GM19240 (cell line): ENCODE measurements around the gene CAMSAP1.

Experiments
- DNase-seq: peaks from one replicate; pipeline ENCODE4 v3.0.0; 2011; ENCODE audit warnings: low spot score; ENCODE audit not compliant: insufficient read length

CAMSAP1 gene

DNA sequence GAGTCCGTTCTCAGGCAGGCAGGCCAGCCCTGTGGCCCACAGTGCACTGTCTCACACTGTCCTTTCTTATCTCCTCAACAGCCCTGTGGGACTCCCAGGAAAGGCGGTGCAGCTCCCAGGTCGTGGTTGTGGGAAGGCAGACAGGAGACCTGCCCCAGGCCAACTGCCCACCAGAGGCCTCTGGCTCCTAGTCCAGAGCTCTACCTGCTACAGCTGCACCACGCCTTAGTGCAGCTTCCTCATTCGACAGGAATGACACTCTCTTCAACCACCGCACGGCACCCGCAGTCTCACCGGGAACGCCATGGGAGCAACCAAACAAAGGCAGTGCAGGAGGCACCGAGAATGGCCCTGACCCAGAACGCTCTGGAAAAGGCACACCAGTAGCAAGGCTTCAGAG, 25.3 kb downstream of the CAMSAP1 start:
- no peak for DNase-seq

DNA sequence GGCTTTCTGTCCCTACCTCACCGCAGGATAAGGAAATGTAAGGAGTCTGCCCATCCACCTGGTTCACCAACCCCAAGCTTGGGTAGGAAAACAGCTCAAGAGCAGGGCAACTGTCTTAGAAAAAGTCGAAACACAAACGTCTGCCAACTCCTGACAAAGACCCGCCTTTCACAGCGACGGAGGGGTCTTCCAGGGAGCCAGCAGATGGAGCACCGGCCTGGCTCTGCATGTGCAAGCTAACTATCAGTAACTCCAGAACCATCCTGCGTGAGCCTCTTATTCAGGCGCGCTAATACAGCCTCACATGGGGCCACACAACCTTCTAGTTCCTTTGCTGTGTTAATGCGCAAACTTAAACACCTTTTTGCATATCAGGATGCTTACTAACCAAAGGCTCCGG, 26.9 kb downstream of the CAMSAP1 start:
- DNase-seq, result no peak

DNA sequence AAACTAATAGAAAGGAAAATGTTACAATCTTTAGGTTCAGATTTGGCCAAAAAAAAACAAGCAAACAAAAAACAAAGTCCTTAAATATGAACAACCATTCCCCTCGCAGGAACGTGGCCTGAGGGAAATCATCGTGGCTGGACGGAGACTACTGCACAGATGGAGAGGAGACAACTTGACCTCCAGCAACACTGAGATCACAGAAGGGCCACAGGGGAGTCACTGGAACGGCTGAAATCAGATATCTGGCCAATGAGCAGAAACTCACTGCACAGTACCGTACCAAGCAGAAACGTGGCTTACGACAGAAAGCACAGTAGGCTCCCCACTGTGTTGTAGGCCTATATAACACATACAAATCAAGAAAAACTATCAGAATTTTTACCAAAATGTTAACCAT, 27.7 kb downstream of the CAMSAP1 start:
- DNase-seq, result no peak

DNA sequence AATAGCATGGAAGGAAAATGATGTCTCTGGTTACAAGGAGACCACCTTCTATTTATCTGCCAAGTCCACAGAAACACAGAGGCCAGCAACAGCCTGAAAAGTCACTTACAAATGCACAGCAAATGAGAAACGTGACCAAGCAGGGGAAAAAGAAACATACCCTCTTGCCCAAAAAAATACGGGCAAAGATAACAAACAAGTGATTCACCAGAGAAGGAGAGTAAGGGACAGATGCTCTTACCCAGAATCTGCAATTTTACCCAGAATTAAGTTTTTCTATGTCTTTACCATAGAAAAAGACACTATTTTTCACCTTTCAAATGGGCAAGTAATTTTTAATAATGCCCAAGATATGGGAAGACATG, 28.1 kb downstream of the CAMSAP1 start:
- no peak for DNase-seq

DNA sequence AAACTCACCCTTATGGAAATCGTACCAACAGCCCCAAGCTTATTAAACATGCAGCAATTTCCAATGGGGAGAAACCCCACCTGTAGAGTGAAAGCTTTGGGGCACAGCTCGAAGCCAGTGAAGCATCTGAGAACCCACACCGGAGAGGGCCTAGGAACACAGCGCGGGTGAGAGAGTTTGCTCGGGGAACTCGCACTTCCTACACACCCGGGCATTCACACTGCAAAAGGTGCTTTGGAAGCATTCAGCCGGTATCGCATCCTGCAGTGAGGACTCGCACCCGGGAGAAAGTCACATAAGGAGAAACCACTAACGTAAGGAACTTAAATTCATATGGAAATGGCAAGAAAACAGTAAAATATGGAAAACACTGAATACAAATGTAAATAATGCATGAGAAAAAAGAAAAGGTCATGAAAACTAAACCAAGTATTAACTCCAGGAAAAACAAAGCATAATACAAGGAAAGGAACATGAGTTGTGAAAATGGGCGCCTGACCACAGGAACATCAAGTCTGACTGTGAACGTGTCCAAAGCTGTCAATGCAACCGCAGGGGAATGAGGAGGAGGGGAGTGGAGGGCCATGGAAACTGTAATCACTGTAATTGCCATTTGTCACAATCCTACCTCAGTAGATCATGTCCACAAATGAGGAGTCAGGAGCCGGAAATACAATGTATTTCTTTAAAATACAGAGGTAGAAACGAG, 28.7 kb downstream of the CAMSAP1 start:
- DNase-seq, result no peak

DNA sequence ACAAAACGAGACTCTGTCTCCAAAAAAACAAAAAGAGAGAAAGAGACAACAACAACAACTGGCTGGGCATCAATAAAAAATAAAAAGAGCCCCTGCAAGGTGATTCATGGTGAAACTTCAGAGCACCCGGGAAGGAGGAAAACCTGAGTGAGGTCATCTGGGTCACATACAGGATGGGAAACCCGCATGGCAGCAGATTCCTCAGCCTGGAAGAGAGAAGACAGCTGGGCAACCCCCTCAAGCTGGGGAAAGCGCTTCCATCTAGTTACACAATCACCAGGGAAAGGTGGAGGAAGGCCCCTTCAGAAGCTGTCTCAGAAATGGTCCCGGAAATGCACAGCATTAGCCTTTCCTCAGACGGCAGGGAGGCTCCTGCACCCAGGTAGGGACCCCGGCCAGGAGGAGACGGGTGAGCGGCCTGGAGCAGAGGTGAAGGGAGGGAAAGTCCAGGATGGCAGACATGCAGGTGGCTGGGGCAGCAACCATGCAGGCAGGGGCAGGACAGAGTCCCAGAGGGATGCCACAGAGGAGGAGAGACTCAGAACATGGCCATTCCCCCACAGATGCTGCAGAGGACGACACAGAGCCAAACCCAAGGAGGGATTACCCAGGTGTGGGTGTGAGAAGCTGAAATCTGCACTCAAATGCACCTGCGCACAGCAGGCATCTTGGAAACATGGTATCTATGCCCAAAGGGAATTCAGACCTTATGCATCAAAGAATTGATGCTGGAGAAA, 29.4 kb downstream of the CAMSAP1 start:
- DNase-seq, result no peak

DNA sequence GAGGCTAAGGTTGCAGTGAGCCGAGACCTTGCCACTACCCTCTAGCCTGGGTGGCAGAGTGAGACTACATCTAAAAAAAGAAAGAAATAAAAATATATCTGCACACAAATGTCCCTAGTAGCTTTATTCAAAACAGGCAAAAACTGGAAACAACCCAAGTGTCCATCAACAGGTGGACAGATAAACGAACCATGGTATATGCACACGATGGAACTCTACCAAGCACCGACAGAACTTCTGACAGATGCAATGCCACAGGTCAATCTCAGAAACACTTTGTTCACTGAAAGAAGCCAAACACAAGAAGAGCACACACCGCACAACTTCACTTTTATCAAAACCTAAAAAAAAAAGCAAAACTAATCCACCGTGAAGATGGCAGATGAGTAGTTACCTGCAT, 30.4 kb downstream of the CAMSAP1 start:
- no peak for DNase-seq

DNA sequence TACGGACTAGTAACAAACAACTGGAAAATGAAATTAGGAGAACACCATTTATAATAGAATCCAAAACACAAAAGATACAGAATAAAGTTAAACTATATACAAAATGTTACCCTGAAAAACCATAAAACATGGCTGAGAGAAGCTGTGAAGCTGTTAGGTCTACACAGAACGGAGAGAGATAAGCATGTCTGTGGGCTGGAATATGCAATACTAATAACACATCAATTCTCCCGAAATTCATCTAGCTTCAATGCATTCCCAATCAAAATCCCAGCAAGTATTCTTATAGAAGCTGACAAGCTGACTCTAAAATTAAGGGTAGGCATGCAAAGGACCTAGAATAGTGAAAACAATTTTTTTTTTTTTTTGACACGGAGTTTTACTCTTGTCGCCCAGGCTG, 32.5 kb downstream of the CAMSAP1 start:
- DNase-seq, result no peak

DNA sequence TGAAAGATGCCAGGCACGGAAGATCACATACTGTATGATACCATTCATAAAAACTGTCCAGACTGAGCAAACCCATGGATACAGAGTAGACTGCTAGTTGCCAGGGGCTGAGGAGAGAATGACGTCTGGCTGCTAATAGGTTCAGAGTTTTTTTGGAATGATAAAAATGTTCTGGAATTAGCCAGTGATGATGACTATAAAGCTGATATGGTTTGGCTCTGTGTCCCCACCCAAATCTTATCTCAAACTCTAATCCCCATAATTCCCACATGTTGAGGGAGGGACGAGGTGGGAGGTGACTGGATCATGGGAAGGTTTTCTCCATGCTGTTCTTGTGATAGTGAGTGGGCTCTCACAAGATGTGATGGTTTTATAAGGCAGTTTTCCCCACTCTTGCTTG, 37.4 kb downstream of the CAMSAP1 start:
- no peak for DNase-seq

DNA sequence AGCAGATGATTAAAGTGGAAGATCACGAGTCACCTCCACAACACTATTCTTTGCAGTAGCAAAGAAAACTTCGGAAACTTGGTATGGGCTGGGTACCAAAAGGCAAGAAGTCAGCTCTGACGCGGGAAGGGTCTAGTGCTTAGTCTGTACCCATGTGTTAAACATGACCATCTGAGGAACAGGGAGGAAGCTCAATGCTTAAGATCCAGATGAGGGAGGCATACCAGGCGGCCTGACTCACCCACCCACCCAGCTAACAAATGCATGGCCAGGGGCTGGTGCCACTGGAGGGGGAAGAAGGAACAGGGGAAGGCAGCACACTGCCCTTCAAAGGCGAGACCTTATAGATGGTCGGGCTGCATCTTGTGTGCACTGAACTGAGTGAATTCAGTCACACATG, 41.8 kb downstream of the CAMSAP1 start:
- no peak for DNase-seq

DNA sequence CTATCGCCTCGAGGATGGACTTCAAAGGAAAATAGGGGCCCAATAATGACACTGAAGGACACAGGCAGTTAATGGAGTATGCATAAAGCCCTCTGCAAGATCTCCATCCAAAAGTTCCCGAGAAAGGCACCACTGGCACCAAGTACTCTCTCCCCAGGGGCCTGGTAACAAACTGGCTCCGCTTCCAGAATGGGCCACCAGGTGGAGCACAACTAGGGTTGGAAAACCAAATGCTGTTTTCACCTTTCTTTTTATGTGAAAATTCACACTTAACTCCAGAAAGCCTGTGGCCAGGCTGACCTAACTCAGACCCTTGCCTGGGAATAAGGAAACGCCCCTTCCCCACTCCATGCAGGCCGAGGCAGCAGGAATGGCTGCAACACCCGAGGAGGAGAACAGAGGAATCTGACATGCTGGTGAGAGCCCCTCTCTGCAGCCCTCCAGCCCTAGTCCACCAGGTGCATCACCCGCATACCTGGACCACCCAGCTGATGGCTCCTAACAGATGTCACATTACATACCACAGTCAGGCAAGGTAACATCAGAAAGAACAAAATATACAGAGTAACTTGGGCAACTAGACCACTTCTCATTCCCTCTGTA, 42.8 kb downstream of the CAMSAP1 start:
- DNase-seq, result peak; percentile 59

DNA sequence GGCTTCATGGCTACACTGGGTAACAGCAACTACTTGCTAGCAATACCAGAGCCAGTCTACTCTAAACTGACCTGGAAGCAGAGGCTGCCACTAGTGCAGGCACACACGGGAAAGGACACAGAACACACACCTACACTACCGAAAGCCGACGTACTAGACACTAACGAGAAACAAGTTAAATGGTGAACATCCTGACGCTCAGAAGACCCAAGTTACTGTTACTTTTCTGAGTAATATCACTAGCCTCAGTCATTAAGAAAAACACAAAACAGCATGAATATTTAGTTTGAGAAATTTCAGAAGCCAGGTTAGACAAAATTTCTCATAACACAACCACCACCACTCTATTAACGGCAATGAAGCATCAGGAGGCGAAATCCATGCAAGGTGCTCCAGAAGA, 44.5 kb downstream of the CAMSAP1 start:
- DNase-seq, result no peak

DNA sequence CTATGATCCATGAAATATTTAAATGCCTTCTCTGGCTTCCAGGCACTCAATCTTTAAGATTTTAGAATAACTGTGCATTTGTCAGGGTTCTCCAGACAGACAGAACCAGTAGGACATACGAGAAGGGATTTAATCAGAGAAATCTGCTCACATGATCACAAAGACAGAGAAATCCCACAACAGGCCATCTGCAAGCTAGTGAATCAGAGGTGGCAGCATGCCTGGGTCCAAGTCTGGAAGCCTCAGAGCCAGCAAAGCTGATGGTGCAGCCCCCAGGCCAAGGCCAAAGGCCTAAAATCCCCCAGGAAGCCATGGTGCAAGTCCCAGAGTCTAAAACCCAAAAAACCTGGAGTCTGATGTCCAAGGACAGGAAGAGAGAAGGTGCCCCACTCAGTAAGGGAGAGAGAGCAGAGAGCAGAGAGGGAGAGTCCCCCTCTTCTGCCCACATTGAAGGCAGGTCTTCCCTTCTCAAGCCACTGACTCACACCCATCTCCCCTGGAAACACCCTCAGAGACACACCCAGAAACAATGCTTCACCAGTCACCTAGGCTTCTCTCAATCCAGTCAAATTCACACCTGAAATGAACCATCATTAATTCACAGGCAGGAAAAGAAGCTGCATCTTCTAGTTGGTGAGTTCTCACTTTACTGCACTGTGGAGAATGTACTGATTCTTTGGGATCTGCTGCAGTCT, 48.7 kb downstream of the CAMSAP1 start:
- DNase-seq, result no peak

DNA sequence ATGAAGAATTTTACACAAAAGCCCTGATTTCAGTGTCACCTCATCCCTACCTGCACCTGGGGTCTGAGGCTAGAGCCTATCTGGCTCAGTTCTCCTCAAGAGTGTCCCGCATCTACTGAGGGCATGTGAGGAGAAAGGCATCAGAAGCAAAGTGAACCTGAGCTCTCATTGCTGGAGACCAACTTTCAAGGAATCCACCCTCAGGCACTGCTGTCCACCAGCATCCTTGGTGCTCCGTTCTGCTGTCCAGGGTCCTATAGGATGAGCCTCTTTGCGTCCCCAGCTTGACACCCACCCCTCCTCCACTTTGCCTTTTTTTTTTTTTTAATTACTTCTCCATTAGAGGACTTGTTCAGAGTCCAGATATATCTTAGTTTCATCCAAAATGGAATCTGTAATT, 49.5 kb downstream of the CAMSAP1 start:
- no peak for DNase-seq

DNA sequence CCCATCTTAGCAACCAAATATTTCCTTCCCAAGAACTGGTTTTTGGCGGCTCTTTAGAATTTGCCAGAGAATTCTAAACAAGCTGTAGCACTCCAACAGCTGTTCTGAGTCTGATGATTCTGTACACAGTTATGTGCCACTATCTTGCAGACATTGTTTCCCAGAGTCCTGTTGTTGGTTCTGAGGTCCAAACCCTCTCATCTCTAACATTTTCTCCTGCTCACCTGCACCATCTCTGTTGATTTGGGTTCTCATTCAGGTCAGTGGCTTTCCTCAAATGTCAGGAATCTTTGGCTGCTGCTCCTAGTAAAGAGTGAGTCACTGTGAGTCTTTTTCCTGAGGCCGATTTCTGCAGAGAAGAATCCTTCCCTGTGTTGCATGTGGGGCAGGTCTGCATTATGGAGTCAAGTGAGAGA, 50.0 kb downstream of the CAMSAP1 start:
- no peak for DNase-seq

DNA sequence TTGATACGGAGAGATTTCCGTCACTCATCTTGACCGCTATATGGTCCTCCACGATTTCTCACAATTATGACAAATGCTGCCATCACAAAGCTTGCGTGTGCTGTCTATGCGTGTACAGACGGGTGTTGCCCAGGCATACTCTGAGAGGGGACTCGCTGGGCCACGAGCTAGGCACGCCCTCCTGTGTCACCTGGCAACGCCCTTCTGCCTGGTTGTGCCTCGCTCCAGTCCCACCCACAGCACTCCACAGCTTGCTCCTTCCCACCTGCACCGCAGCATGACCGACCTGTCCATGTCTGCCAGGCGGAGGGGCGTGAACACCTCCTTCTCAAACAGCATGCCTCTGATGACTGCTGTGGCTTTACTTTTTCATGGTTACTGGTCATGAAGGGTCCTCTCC, 55.6 kb downstream of the CAMSAP1 start:
- DNase-seq, result no peak

DNA sequence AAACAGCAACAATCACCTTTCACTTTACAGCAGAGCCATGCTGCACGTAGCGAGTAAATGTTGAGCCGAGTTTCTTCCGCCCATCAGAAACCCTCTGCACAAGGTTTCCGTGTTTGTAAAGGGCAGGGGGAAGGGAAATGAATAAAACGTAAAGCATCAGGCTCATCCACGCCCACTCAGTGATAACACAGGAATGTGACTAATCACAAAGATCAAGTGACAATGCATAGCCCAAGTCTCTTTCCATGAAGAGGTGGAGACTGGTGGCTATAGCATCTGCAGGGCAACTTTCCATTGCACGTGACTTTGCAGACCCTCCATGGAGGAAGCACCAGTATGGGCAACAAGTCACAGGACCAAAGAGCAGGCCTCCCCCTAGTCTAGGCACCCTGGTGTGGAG, 56.6 kb downstream of the CAMSAP1 start:
- DNase-seq, result no peak

DNA sequence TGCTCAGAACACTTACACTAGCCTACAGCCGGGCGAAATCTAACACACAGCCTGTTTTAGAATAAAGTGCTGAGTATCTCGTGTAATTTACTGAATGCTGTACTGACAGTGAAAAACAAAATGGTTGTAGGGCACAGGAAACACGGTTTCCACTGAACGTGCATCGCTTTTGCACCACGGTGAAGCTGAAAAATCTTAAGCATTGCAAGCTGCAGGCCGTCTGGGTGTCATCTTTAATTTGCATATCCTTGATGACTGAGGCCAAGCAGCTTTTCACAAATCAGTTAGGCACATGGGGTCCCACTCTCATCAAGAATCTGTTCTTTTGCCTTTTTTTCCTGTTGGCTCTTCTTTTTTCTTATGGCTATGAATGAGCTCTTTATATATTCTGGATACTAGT, 58.2 kb downstream of the CAMSAP1 start:
- DNase-seq, result no peak

DNA sequence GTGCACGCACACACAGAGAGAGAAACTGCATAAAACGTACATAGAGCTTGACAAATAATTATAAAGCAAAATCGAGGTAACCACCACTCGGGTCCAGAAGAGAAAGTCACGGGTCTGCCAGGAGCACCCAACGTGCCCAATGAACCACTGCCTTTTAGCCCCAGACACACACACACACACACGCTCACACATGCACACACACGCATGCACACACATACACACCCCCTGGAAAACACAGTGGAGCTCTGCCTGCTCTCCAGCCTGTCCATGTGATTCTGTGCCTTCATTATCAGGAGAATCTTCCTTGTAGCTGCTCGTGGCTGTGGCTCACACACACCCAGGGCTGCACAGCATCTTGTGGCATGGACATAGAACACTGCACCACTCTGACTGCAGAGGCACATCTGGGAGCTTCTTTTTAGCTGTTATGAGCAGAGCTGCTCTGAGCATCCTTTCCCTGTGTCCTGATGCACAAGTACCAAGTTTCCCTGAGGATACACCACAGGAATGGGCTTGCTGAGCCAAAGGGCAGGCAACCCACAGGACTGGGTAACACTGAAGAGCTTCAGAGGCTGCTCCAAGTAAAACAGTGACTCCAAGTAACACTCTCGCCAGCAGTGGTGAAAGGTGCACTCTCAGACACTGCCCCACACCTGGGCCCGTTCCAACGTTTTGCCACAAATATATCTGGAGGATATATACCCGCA, 58.9 kb downstream of the CAMSAP1 start:
- no peak for DNase-seq

DNA sequence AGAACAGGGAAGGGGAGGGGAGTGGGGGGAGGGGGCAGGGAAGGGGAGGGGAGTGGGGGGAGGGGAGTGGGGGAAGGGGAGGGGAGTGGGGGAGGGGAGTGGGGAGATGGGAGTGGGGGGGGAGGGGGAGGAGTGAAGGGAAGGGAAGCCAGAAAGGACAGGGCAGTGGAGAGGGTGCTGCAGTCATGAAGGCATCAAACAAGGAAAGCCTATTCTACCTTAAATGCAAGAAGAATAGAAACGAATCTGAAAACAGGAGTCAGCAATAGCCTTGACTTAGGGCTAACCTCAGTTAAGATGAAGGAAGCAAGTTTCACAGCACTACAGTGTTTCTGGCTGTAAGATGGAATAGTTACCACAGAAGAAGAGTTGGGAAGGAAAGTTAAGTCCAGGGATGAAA, 59.5 kb downstream of the CAMSAP1 start:
- no peak for DNase-seq

DNA sequence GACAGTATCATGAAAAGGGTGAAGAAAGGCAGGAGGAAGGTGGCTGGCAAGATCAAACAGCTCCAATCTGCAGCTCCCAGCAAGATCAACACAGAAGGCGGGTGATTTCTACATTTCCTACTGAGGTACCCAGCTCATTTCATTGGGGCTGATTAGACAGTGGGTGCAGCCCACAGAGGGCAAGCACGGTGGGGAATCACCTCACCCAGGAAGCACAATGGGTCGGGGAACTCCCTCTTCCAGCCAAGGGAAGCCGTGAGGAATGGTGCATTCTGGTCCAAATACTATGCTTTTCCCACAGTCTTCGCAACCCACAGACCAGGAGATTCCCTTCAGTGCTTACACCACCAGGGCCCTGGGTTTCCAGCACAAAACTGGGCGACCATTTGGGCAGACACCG, 66.8 kb downstream of the CAMSAP1 start:
- no peak for DNase-seq

DNA sequence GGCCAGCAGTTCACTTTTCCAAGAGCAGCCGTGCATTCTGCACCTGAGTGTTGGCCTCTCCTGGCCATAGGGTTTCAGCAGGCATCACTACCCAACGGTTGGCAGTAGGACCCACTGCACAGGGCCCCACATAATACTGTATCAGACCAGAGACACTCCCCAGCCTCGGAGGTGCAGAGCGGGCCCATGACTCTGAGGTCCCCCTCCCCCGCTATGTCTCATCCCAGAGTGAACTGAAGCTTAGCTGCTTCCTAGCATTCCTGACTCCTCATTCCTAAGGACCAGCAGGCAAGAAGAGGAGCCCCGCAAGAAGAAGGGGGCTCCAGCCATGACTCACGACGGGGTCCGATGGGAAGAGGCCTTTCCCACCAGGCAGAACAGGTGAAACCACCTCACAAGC, 67.2 kb downstream of the CAMSAP1 start:
- no peak for DNase-seq
